Measurements from ENCODE around the gene NRCAM.

Gene NRCAM

DNA sequence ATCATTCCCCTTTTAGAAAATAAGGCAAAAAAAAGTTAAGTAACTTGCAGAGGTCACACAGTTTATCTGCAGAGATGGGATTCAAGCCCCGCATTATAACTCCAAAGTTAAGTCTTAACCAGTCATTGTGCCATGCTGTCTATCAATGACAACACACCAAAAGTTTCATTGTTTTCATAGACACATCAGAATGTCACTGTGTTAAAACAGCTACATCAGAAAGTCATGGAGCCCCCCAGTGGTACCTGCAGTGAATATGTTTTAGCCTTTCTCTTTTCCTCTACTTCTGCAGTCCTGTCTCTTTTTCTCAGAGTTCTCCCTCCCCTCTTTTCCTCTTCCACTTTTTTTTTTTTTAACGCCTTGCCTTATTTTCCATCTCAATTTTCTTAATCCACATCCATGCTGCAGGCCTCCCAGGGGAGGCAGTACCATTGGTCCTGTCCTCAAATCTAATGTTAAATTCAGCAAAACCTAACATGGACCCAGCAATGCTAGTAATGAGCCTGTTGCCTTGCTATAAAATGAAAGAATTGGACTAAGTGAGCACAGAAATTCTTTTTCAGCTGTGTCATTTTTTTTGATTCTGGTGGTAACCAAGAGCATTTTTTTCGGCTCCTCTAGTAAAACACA lies 3.8 kb upstream of the NRCAM start:
- DNase-seq (ENCODE audit: low read depth in 2 of 2) = no peak

DNA sequence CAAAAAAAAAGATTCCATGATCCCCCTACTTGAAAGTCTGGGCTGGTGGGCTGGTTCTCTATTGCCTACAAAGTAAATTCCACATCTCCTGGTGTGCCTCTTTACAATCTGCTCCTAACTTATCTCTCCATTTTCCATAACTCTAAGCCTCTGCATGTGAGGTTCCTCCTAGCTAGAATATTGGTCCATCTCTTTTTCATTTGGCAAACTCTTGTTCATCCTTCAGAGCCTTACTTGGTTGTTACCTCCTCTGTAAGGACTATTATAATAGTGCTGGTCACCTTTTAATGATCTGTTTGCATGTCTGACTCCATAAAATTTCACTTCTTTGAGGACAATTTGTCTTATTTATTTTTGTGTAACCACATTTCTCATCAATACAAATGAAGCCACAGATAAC lies 1.6 kb upstream of the NRCAM start:
- DNase-seq (ENCODE audit: low read depth in 2 of 2) = no peak

DNA sequence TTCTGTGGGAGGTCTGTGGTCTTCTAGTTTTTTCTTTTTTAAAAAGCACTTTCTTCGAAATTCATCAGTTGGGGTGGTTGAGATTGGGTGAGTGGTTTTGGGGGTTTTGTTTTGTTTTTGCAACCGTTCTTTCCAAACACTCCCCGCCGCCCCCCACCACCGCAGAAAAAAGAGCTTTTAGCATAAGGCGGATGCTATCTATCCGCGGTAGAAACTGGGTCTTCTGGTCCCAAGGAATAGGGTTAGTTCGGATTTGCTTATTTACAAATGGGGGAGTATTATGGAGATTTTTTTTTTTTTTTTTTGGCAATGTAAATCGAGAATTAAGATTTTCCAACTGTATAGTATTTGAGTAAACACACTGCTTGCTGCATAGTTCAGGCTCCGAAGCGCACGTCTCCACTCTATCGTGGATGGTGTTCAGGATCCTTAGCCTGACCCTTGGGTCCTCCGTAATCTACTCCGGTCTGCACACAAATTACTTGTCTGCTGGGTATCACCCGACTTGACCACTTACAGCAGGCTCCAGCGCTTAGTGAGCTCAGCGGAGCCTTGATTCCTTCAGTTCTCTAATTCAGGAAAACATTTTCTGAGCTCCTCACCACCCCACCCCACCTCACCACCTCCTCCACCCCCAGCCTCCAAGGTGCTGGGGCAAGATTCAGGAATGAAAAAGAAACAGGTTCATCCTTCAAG lies 757 bp upstream of the NRCAM start:
- no peak for DNase-seq (ENCODE audit: low read depth in 2 of 2)

DNA sequence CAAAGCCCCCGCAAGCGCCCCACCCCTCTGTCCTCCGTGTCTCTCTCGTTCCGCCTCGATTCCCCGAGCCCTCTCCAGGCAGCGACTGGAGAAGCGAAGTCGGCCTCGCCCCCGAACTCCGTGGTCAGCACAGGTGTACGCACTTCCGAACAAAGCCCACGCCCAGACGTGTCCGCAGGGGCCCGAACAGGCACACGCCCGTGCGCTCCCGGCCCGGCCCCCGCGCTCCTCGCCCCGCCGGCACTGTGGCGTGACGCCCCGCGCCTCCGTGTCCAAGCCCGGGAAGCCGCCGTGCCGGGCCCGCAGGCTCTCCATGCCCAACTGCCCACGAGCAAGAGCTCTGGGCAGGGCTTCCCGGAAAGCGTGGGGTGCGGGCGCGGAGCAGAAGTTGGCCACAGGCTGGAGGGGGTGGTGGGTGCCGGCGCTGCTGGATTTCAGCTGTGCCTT lies 662 bp downstream of the NRCAM start:
- no peak for DNase-seq (ENCODE audit: low read depth in 2 of 2)

DNA sequence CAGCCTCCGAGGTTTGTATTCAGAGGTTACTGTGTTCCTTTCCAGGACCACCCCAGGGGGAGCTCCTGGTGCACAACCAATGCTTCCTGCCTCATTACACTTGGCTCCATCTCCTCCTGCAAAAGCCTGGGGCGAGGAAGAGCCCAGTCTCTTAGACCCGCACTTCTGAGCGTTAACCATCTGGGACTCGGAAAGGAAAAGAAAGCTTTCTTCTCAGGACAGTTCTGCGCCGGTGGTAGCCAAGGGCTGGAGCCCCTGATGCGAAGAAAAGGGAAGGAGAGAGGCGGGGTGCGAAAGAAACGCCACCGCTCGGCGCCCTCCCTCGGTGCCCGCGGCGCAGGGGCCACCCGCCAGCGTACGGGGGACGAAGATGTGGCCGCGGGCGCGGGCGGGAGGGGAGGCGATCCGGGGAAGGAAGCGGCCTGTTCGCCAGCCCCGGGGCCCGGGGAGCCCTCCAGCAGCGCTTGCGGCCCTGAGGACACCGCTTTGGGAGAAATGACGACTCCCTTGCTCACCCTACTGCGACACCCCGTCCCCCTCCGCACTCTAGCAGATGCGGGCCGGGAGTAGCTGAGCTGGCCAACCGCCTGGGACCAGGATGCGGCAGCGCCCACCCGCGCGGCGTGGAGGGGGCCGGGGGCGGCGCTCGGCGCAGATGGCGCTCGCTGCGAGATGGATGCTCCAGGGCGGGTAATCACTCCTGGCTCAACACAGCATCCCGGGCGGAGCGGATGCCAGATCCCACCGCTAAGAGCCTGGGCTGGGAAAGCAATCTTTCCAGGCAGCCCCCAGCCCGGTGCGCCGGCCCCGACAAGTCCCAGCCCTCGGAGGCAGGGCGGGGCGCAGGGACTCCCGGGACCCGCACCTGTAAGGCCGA lies 1.3 kb downstream of the NRCAM start:
- DNase-seq (ENCODE audit: low read depth in 2 of 2) = no peak

DNA sequence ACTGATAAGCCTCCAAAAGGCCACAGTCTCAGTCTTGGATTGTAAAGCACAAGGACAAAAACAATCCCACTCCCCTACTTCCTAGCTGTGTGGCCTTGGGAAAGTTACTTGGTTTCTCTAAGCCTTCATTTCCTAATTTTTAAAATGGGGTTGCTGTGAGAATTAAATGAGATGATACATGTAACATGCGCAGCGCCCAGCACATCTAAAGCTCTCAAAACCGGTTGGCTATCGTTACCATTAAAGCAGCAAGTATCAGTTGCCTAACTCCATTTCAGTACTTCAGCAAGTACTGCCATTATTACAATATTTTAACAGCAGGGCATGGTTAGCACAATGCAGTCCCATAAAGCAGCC lies 1.9 kb downstream of the NRCAM start:
- no peak for DNase-seq (ENCODE audit: low read depth in 2 of 2)

DNA sequence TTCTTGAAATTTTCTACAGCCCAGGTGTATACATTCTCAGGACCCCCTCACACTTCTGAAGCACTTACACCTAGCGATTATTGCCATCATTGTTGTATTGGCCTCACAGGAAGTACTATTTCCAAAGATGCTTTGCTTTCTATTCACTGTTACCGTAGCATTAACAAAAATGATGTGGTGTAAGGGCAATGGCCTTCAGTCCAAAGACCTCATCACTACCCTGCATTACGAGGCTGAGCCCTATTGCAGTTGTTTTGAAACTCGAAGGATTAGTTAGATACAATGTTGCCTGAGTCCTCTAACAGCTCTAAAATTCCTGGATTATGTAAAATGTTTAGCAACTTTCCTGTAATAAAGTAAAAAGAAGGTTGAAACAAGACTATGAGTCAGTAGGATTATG lies 2.9 kb downstream of the NRCAM start:
- DNase-seq (ENCODE audit: low read depth in 2 of 2) = no peak

DNA sequence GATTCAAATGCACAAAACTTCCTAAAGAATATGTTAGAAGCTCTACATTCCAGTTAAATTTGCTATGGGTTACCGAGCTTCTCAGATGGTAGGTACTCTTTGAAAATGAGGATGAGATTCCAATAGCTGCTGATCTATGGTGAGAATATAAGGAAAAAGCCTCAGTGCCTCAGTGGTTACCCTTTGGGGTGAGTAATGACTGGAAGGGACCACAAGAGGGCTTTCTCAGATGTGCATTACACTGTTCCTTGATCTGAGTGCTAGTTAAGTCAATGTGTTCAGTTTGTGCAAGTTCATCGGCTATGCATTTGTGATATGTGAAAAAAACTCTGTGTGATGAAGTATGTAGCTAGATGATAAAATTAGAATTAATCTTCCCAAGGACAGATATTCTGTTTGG lies 3.5 kb downstream of the NRCAM start:
- no peak for DNase-seq (ENCODE audit: low read depth in 2 of 2)

DNA sequence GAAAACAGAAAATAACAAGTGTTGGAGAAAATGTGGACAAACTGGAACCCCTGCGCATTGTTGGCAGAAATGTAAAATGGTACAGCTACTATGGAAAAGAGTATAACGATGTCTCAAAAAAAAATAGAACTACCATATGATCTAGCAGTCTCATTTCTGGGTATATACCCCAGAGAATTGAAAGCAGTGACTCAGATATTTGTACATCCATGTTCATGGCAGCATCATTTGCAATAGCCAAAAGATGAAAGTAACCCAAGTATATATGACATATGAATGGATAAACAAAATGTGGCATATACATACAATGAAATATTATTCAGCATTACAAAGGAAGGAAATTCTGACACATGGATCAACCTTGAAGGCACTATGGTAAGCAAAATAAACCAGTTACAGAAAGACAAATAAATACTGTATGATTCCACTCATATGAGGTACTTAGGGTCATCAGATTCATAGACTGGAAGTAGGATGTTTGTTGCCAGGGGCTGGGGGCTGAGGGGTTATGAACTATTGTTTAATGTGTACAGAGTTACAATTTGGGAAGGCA lies 4.9 kb downstream of the NRCAM start:
- no peak for DNase-seq (ENCODE audit: low read depth in 2 of 2)

DNA sequence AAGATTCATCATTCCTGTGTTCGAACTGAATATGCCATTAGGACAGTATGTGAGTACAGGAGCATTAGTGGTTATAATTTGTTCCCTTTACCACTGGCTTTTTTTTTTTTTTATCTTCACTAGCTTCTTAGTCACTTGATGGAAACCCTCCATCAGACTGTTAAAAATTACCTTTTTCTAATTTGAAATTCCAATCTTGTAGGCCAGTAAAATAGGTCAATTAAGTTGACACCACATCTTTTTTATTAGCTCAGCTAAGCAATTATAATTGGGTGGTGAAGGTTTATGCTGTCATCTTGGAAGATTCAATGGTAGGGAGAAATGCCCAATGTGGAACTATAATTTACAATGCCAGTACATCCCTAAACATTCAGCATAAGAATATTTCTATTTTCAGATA lies 6.1 kb downstream of the NRCAM start:
- DNase-seq (ENCODE audit: low read depth in 2 of 2) = no peak

DNA sequence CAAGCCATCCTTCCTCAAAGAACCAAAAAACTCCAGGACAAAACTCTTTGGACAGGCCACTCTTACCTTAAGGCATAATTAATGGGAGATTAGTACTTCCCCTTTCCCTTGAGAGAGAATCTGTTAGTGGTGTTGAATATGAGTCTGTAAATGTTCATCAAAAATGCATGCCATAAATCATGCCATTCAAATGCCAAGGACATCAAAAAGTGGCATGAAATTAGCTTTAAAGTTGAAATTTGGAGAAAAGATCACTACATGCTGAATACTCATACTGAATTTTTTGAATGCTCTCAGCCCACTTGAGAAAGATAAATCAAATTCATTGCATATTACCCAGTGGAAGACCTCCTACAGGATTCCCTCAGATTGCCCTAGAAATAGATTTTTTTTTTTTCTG lies 6.7 kb downstream of the NRCAM start:
- DNase-seq (ENCODE audit: low read depth in 2 of 2) = no peak

DNA sequence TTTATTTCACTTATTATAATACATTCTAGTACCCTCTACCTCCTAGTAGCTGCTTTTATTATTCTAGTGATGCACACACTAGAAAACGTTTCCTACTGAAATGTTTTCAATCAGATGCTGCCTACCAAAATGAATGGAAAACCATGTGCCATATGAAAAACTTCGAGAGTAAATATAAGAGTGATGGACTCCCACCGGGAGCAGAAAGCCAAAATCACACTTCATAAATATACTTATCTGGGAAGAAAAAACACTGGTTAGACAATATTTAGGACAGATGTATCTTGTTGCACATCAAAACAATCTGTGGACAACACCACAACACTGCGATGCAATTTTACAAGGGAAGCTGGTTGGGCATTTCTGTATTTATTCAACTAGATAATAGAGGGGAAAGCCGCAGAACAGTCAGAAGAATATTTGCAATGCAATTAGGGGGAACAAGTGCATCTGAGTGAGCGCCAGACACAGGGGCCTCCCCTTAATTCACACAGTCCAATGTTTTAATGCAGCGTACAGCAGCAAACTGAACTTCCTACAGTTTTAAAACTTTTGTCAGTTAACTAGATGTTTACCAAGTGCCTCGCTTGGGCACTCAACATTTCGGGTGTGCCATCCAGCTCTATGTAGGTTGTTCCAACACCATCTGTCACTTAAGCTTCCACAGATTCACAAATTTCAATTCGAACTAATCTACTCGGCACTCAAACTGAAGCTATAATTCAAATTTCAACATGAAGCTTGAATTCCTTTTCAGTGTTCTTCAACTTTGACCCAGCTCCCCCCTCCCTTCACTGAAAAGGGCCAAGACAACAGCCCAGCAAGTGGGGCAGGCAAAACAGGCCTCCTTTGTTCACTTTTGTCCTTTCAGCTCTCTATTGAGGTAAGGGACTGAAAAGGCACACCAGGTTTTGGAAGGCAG lies 7.4 kb downstream of the NRCAM start:
- no peak for DNase-seq (ENCODE audit: low read depth in 2 of 2)

DNA sequence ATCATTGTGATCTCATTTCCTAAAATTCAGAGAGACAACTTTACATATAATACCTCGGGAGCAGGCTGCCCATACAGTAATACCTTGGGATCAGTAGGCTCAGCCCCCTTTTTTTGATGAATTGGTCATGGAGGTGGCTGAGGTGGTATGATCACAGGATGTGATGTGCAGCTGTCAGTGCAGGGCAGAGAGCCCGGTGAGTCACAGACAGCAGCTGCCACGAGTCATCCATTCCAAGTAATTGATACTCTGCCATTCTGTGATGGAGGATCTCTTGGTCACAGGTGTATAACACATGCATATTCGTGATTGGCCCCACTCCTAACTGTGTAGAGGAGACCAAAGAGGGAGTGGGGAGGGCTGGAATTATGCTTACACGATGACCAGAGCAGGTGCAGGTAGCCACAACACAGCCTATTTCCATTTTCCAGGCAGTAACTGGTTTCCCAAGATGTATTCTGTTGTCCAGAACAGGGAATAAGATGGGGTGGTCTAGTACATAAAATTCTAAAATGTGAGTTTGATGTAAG lies 14.1 kb downstream of the NRCAM start:
- no peak for DNase-seq (ENCODE audit: low read depth in 2 of 2)

DNA sequence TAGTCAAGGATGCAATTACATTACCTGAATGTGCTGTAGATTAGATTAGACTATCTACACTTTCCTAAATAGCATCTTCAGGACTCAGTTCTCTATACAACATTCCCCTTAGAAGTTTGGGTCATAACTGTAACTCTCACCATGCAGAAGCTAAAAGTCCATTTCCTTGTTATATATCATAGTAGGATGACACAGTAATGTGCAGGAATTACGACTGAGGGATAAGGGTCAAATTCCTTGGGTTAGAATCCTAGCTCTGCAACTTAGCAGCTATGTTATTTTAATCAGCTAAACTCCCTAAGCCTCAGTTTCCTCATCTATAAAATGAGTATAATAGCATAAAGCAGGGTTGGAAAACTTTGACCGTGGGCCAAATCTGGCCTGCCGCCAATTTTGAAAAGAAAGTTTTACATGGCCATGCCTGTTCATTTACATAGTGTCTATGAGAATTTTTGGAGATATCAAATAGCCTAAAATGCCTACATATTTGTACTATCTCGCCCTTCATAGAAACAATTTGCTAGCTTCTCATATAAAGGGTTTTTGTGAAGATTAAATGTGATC lies 14.8 kb downstream of the NRCAM start:
- DNase-seq (ENCODE audit: low read depth in 2 of 2) = no peak

DNA sequence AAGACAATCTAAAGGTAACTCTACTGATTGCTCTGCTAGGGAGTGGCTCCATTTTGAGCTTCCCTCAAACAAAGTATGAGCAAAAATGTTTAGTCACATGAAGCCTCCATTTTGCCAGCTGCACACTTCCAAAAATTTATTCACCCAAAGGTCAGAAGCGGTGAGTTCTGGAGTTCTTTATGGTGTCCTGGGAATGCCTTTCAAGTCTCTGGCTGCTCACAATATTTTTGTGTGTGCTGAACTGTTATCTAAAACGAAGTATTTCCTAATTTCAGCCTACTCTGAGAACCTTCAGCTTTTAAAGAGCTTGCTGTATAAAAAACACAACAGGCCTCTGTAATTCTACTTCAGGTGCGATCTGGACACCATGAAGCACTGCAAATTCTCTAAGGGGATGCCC lies 15.6 kb downstream of the NRCAM start:
- DNase-seq (ENCODE audit: low read depth in 2 of 2) = no peak

DNA sequence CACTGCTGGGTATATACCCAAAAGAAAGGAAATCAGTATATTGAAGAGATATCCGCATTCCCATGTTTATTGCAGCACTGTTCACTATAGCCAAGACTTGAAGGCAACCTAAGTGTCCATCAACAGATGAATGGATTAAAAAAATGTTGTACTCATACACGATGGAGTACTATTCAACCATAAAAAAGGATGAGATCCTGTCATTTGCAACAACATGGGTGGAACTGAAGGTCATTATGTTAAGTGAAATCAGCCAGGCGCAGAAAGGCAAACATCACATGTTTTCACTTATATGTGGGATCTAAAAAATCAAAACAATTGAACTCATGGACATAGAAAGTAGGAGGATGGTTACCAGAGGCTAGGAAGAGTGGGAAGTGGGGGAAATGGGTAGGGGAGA lies 19.3 kb downstream of the NRCAM start:
- DNase-seq (ENCODE audit: low read depth in 2 of 2) = no peak

DNA sequence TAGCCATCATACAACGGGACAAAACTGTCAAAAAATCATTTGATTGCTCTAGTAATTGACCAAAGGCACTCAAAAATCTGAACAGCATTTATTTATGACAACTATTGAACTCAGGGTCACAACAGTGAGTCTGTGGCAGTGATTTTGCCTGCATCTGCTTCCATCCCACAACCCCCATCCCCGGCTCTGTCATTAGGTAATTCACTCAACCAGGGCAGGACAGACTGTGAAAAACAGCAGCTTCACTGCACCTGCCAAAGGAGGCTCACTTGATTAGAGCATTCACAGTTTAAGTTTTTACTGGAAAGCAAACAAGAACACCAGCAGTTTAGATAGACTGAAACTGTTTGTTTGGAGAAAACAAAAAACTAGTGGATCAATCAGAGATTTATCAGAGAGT lies 22.2 kb downstream of the NRCAM start:
- DNase-seq (ENCODE audit: low read depth in 2 of 2) = no peak

DNA sequence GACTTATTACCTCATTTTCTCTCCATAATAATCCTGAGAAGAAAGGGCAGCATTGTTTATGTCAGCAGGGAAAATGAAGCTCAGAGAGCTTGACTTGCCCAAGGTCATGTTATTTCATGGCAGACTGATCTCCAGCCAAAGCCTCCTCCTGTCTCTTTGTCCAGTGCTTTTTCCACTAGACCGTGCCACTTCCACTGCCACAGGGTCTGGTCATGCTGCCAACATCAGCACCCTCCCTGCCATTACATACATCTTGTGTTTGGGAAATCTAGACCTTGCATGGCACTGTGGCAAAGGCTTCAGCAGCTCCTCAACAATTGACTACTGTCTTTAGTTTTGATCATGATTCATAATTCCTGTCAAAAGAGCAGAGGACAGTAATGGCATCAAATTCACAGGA lies 25.1 kb downstream of the NRCAM start:
- no peak for DNase-seq (ENCODE audit: low read depth in 2 of 2)

DNA sequence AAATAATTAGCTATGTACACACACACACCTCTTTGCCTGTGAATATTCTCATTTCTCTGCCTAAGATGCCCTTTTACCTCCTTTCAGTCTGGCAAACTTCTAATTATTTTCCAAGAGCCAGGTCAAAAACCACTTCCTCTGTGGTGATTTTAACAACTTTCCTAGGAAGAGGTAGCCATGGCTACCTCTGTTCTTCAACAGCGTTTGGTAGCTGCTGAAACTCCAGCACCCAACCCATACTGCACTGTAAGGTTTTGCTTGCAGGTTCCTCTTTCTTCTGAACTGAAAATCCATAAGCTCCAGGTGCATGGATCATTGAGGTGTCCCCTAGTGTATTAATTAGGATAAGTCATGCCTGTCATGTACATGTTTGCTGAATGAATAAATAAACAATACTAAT lies 25.6 kb downstream of the NRCAM start:
- DNase-seq (ENCODE audit: low read depth in 2 of 2) = no peak

DNA sequence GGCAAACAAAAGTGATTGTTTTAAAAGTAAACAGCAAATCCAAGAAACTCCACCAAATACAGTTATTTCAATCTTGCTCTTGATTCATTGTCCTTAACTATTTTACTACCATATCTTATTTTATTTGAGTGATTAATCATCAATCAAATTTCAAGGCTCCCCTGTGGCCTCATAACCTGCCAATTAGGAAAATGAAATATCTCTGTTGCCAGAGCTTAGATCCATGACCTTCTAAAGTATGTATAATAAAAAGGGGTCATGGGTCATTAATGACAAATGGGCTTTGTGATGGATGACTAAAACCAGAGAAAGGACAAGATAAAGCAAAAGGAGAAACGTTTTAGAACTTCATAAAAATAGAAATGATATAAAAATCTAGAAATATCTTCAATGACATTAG lies 28.5 kb downstream of the NRCAM start:
- DNase-seq (ENCODE audit: low read depth in 2 of 2) = no peak

DNA sequence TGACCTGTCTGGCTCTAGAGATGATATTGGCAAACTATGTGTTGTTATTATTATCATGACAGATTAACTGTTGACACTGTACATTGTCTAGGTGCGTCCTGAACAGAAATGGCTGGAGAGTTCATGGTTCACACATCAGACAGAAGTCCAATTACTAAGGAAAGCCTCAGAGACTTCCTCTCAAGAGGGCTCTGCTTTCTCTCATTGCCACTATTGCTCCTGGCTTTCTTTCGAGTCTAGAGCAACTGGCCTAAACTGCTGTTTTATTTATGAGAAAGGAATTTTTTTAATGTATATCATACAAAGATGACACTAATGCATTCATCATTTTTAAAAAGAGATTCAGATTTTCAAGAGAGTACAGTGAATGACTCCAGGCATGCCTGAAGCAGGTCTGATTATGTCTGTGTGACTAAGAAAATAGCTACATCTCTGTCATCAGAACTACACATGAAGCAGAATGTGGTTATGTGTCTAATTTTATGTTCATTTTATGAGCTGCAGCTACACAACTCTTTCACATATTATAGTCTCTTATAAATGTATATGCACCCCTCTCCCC lies 30.4 kb downstream of the NRCAM start:
- no peak for DNase-seq (ENCODE audit: low read depth in 2 of 2)
